Subcutaneous adipose tissue (tissue), 4 donors: Measurements from ENCODE around the gene MKRN1. TPM values are rescaled to one million over a fixed set of nuclear protein-coding genes. Genes with fewer than 3 reads are reported as not detected.

ENCODE experiments used
- total RNA-seq, 4 donors: library from RNA; depleted of rRNA; stranded (reverse); fragments of >200 nt; gene quantifications; one replicate each; pipeline ENCODE4 v1.1.0, GENCODE V29; 2016
- TF ChIP-seq, protein P1 (sequence below): fragments of 450-650 bp; IDR thresholded peaks from one replicate; pipeline ENCODE4 v1.5.1; 2016; ENCODE audit warnings: low read depth, mild to moderate bottlenecking, control low read depth, antibody characterized with exemption, moderate library complexity

MKRN1 gene
- total RNA-seq, 4 donors from 2014 or later = 56.6 to 86.5 (median 77.8) TPM

DNA sequence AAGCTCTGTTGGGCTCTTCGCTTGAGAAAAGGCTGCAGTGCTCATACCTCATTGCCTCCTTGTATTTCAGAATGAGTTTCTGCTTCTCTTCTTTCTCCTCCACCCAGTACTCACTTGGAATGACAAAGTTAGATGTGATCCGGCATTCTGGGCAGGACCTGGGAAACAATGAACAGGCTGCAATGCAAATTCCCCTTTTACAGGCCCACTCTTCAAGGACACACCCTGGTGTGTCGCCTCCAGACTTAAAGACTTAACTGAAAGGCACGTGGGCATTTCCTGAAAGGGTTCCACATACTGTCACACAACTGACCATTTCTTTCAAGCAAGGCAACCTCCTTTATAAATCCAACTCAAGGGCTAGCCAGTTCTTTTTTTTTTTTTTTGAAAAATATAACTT, 23.6 kb downstream of the MKRN1 start:
- TF ChIP-seq, protein P1, sequence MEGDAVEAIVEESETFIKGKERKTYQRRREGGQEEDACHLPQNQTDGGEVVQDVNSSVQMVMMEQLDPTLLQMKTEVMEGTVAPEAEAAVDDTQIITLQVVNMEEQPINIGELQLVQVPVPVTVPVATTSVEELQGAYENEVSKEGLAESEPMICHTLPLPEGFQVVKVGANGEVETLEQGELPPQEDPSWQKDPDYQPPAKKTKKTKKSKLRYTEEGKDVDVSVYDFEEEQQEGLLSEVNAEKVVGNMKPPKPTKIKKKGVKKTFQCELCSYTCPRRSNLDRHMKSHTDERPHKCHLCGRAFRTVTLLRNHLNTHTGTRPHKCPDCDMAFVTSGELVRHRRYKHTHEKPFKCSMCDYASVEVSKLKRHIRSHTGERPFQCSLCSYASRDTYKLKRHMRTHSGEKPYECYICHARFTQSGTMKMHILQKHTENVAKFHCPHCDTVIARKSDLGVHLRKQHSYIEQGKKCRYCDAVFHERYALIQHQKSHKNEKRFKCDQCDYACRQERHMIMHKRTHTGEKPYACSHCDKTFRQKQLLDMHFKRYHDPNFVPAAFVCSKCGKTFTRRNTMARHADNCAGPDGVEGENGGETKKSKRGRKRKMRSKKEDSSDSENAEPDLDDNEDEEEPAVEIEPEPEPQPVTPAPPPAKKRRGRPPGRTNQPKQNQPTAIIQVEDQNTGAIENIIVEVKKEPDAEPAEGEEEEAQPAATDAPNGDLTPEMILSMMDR = no peak

DNA sequence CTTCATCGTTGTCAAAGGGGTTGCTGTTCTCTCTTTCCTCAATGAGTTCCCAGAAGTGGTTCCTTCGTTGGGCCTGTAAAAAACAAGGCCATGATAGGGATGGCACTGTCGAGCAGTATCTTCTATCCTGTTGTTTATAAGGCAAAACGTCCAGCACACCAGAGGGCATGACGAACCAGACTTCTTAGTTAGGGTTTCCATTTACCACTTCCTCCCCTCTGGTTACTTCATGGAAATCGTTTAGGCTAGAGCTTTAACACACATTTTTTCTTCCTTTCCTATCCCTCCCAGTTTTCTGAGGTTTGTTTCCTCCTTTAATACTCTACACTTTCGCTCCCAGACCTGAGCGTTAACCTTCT, 24.7 kb downstream of the MKRN1 start:
- TF ChIP-seq, protein P1 = no peak

DNA sequence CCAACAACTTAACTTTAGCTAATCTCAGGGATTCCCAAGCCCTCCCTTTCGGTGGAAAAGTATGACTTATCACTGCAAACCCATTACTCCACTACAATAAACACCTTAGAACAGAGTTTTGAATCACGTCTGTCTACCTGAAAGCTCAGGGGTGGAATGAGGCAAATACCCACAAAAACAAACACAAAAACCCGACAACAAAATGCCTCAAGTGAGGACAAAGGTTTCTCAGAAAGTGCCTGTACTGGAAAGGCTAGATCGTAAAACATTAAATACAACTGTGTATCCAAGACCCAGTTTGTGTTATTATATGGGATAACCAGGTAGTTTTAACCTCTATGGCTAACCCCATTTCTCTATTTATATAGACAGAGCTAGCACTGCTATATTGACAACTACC, 26.0 kb downstream of the MKRN1 start:
- TF ChIP-seq, protein P1 = no peak

DNA sequence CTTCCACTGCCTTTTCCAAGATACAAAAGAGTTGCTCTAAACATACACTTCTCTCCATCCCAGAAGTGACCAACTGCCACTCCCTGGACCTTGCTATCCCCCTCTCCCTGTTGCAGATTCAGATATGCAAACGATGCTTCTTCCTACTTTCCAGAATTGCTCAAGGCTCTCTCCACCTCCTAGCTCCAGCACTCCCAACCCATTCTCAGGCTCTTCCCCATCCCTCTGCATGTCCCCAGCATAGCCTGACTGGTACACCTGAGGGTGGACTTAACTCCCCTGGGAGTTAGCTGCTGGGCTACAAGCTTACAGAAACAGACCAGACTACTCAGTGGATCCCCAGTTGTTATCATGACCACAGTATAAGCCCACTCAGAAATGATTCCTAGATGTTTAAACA, 27.6 kb downstream of the MKRN1 start:
- TF ChIP-seq, protein P1 = no peak

DNA sequence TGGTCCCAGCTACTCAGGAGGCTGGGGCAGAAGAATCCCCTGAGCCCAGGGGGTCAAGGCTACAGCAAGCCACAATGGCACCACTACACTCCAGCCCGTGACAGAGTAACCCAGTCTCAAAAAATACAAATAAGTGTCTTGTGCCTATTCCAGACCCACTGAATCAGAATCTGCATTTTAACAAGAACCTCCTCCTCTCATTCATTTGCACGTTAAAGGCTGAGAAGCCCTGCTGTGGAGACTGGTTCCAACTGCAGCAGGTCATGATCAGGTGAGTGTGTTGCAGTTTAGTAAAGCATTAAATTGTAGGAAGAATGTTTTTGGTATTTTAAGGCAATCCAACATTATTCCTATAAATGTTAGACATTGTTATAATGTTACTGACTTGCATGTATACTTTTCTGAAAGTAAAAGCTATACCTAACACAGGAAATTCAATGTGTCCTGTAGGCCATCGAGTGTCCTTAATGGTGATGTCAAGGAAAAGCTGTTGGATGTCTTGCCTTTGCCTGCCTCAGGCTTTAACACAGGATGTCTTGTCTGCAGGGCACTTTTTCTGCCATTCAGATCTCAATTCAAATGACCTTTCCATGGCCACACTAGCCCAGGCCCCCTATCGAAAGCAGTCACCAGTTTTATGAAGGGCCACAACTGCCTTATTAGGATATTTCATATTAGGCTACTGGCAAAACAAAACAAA, 30.4 kb downstream of the MKRN1 start:
- TF ChIP-seq, protein P1 = no peak

DNA sequence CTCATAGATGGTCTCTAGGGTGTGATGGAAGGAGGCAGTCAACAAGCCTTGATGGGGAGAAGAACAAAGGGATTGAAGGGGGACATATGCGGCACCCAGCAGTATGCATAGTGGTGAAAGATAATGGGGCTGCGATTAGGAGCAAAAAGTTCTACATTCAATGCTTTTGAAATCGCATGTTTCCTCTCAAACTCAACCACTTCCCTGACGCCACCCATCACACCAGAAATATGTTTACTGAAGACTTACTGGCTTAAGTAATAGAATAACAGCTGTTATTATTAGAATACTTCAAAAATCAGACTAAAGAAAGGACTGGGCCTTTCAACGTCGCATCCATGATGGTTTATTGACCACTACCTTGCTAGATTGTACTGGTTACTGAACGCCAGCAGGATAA, 31.5 kb downstream of the MKRN1 start:
- TF ChIP-seq, protein P1 = no peak

DNA sequence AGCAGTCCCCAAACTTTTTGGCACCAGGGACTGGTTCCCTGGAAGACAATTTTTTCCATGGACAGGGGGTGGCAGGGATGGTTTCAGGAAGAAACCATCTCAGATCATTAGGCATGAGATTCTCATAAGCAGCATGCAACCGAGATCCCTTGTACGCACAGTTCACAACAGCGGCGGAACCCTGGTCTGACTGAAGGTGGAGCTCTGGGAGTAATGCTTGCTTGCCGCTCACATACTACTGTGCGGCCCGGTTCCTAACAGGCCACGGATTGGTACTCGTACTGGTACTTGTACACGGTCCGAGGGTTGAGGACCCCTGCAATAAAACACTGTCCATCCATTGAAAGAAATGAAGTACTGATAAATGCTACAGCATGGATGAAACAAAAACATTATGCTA, 32.8 kb downstream of the MKRN1 start:
- TF ChIP-seq, protein P1 = no peak
